Measurements from ENCODE around the gene EFTUD2. TPM values are rescaled to one million over a fixed set of nuclear protein-coding genes. Genes with fewer than 3 reads are reported as not detected.

Gene EFTUD2
- total and polyA plus RNA-seq, 2 donors (not counting 1 experiment from before 2014, with no cell fraction given) = 43.2 to 133 TPM

DNA sequence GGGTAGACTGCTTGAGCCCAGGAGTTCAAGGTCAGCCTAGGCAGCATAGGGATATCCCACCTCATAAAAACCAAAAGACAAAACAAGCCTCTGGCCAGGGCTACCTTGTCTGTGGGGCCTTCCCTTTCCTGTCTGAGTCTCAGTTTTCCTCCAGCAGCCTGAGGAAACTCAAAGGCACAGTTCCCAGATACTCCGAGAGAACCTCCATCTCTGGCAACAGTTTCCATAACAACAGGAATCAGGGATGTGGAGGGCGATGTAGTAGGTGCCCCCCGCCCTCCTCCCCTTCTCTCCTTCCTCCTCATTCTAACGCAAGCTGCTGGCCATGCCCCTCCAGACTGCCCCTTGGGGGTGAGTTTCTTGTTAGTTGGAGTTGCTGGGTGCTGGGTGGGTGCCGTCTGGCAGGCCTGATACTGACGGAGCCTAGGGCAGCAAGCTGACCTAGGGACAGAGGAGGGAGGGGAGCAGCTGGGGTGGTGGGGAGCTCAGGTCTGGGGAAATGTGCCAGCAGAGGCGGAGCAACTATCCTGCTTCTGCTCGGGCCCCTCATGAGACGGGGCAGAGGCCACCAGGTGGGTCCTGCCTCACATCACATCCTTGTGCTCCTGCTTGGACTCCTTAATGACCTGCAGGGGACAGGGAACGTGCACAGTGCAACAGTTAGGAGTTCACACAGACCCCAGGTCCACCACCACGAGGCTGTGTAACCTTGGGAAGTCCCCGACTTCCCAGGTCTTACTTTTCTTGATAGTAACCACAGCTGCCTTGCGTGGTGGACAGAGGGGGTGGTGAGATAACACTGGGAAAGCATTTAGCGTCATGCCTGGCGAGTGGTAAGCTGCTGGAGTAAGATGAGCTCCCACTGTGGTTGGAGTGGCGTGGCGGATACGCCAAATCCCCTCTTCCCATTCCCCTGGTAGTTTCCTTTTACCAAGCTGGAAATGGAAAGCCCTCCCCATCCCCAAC, 7.8 kb upstream of the EFTUD2 start:
- no peak for DNase-seq
- no peak overlapping the region for H3K4me3 ChIP-seq (ENCODE audit: control extremely low read depth in 1 of 5, extremely low read depth in 1 of 5, insufficient read depth in 1 of 5, low read depth in 2 of 5, low read length in 4 of 5)
- H4K20me1 ChIP-seq (ENCODE audit: control insufficient read depth, insufficient read depth, low read length, poor library complexity, severe bottlenecking) = no peaks in the 10 kb centered on the region
- intact Hi-C loops (cut with micrococcal nuclease) = no loop called here
- no peaks in the 10 kb centered on the region for H3K36me3 ChIP-seq (replicated peaks in 1 of 2; ENCODE audit: control extremely low read depth in 1 of 2, control insufficient read depth in 1 of 2, extremely low read depth in 1 of 2, insufficient read depth in 2 of 2, low read length in 1 of 2)
- no peak for ATAC-seq (ENCODE audit: low read depth)
- no peak overlapping the region for H2AFZ ChIP-seq (ENCODE audit: insufficient read depth, low read depth, low read length, poor library complexity, severe bottlenecking)
- CTCF ChIA-PET = no interaction called here
- H3K9me3 ChIP-seq (ENCODE audit: control extremely low read depth in 1 of 3, control insufficient read depth in 2 of 3, insufficient read depth in 1 of 3, low read length in 2 of 3) = peaks cover 0 to 7% (median 0%) of the 10 kb centered on the region in 3 donors
- Mint-ChIP-seq H3K27ac (no peak overlapping the region), H3K27me3 (peaks cover 26% of the 10 kb centered on the region), H3K4me1 (peaks cover 9% of the 10 kb centered on the region), H3K9me3 (ENCODE audit: insufficient read depth) (no peaks in the 10 kb centered on the region), H3K4me3 (no peak overlapping the region)
- no peak overlapping the region for H3K9ac ChIP-seq (ENCODE audit: low read length)
- no peak for TF ChIP-seq EZH2 (IDR thresholded peaks at IDR 0.05; ENCODE audit: borderline replicate concordance, insufficient read depth, low read depth, low read length, poor library complexity, severe bottlenecking)
- TF ChIP-seq, protein P1, sequence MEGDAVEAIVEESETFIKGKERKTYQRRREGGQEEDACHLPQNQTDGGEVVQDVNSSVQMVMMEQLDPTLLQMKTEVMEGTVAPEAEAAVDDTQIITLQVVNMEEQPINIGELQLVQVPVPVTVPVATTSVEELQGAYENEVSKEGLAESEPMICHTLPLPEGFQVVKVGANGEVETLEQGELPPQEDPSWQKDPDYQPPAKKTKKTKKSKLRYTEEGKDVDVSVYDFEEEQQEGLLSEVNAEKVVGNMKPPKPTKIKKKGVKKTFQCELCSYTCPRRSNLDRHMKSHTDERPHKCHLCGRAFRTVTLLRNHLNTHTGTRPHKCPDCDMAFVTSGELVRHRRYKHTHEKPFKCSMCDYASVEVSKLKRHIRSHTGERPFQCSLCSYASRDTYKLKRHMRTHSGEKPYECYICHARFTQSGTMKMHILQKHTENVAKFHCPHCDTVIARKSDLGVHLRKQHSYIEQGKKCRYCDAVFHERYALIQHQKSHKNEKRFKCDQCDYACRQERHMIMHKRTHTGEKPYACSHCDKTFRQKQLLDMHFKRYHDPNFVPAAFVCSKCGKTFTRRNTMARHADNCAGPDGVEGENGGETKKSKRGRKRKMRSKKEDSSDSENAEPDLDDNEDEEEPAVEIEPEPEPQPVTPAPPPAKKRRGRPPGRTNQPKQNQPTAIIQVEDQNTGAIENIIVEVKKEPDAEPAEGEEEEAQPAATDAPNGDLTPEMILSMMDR (IDR thresholded peaks at IDR 0.05) = no peak
- WGBS (ENCODE audit: insufficient coverage) = 84% methylated on average over 8 of the region's 18 CpGs
- H3K27me3 ChIP-seq (replicated peaks in 1 of 4; ENCODE audit: control extremely low read depth in 1 of 4, control insufficient read depth in 3 of 4, insufficient read depth in 4 of 4, low read length in 3 of 4) = peaks cover 0 to 19% (median 9%) of the 10 kb centered on the region in 4 experiments
- no peak overlapping the region for H3K4me2 ChIP-seq (replicated peaks; ENCODE audit: low read depth, low read length, poor library complexity, severe bottlenecking)
- H3K27ac ChIP-seq (ENCODE audit: low read length in 2 of 2) = no peak overlapping the region
- POLR2A ChIA-PET = no interaction called here
- H3K4me1 ChIP-seq (ENCODE audit: control insufficient read depth in 2 of 2, insufficient read depth in 2 of 2, low read length in 2 of 2) = peaks cover 9 to 13% of the 10 kb centered on the region in 2 donors
- no peaks in the 10 kb centered on the region for H3K79me2 ChIP-seq (ENCODE audit: control insufficient read depth, insufficient read depth, low read length)

DNA sequence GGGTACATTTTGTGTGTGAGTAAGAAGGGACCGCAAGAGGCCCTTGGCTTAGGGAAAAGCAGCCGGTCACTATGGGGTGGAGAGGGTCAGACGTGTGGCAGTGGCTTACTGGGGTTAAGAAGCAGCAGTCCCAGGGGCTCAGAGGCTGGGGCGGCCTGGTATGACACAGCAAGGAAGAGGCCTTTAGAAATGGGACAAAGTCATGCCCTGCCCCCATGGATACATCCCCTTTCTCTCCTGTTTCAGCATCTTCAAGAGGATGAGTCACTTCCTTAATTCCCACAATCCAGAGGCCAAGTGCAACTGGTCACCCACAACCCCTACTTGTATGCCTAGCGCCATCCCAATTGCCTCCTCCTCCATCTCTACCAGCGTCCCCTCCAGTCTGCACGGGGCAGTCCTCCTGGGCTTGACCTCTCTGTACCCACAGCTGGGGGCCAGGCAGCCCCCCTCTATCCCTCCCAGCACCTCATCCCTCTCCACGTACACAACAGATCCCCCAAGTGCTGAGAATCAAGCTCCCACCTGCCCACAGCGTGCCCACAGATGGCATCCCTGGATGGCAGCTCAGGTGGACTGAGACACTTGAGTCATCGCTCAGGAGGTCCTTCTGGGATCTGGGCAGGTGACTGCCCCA, 6.9 kb upstream of the EFTUD2 start:
- no peak overlapping the region for H3K4me3 Mint-ChIP-seq
- H3K27me3 Mint-ChIP-seq = peaks cover 22% of the 10 kb centered on the region
- Histone ChIP-seq H3K27me3 (replicated peaks in 1 of 4; ENCODE audit: control extremely low read depth in 1 of 4, control insufficient read depth in 3 of 4, insufficient read depth in 4 of 4, low read length in 3 of 4) (peaks cover 0 to 10% (median 6%) of the 10 kb centered on the region in 4 experiments), H3K4me3 (ENCODE audit: control extremely low read depth in 1 of 5, extremely low read depth in 1 of 5, insufficient read depth in 1 of 5, low read depth in 2 of 5, low read length in 4 of 5) (no peak overlapping the region), H4K20me1 (ENCODE audit: control insufficient read depth, insufficient read depth, low read length, poor library complexity, severe bottlenecking) (no peaks in the 10 kb centered on the region), H3K4me2 (replicated peaks; ENCODE audit: low read depth, low read length, poor library complexity, severe bottlenecking) (no peak overlapping the region), H3K9ac (ENCODE audit: low read length) (no peak overlapping the region), H3K27ac (ENCODE audit: low read length in 2 of 2) (no peak overlapping the region), H3K79me2 (ENCODE audit: control insufficient read depth, insufficient read depth, low read length) (no peaks in the 10 kb centered on the region), H3K9me3 (ENCODE audit: control extremely low read depth in 1 of 3, control insufficient read depth in 2 of 3, insufficient read depth in 1 of 3, low read length in 2 of 3) (no peaks in the 10 kb centered on the region), H3K4me1 (ENCODE audit: control insufficient read depth in 2 of 2, insufficient read depth in 2 of 2, low read length in 2 of 2) (peaks cover 4 to 5% of the 10 kb centered on the region in 2 donors), H3K36me3 (replicated peaks in 1 of 2; ENCODE audit: control extremely low read depth in 1 of 2, control insufficient read depth in 1 of 2, extremely low read depth in 1 of 2, insufficient read depth in 2 of 2, low read length in 1 of 2) (no peaks in the 10 kb centered on the region), H2AFZ (ENCODE audit: insufficient read depth, low read depth, low read length, poor library complexity, severe bottlenecking) (no peak overlapping the region)
- intact Hi-C loops (cut with micrococcal nuclease) = no loop called here
- CTCF ChIA-PET = no interaction called here
- ATAC-seq (ENCODE audit: low read depth) (no peak), DNase-seq (no peak)
- no peak overlapping the region for H3K27ac Mint-ChIP-seq
- TF ChIP-seq EZH2 (IDR thresholded peaks at IDR 0.05; ENCODE audit: borderline replicate concordance, insufficient read depth, low read depth, low read length, poor library complexity, severe bottlenecking) = no peak
- TF ChIP-seq, protein P1 (IDR thresholded peaks at IDR 0.05) = no peak
- POLR2A ChIA-PET = no interaction called here
- WGBS (ENCODE audit: insufficient coverage) = 86% methylated on average over 10 of the region's 10 CpGs
- no peaks in the 10 kb centered on the region for H3K9me3 Mint-ChIP-seq (ENCODE audit: insufficient read depth)
- peaks cover 5% of the 10 kb centered on the region for H3K4me1 Mint-ChIP-seq

All from B cell (primary cell).